Uterus (tissue), 4 donors: ENCODE data around the gene NR1H4. TPM values are rescaled to one million over a fixed set of nuclear protein-coding genes. Genes with fewer than 3 reads are reported as not detected.

Experiments used
- DNase-seq, 2 donors: peaks; one replicate each; pipeline ENCODE4 v3.0.0-alpha.2; 2019 to 2020
- H3K27ac ChIP-seq, 2 donors: fragments of 200-600 bp; sonication (generic); 1 replicate in 1 of 2; 2 replicates in 1 of 2; pipeline ENCODE4 v1.5.1; 2016 to 2018
- H3K27me3 ChIP-seq, 2 donors: fragments of 200-600 bp; sonication (generic); one replicate each; pipeline ENCODE4 v1.5.1; 2018 to 2019; ENCODE audit warnings: control low read depth in 1 of 2
- H3K36me3 ChIP-seq, 2 donors: fragments of 200-600 bp; sonication (generic); one replicate each; pipeline ENCODE4 v1.5.1; 2019; ENCODE audit warnings: control low read depth in 1 of 2
- H3K4me1 ChIP-seq, 2 donors: fragments of 200-600 bp; sonication (generic); one replicate each; pipeline ENCODE4 v1.5.1; 2018 to 2019; ENCODE audit warnings: control low read depth in 1 of 2
- H3K4me3 ChIP-seq, 2 donors: fragments of 200-600 bp; sonication (generic); 1 replicate in 1 of 2; 2 replicates in 1 of 2; pipeline ENCODE4 v1.5.1; 2018 to 2019; ENCODE audit warnings: mild to moderate bottlenecking in 1 of 2
- H3K9me3 ChIP-seq, 2 donors: fragments of 200-600 bp; sonication (generic); one replicate each; pipeline ENCODE4 v1.5.1; 2019; ENCODE audit warnings: control low read depth in 1 of 2
- CTCF ChIP-seq, 4 experiments: fragments of 200-600 bp in 2 of 4; fragments of 450-650 bp in 2 of 4; sonication (generic) in 2 of 4; IDR thresholded peaks; one replicate each; pipeline ENCODE4 v1.5.1; 2016 to 2019; ENCODE audit warnings: antibody characterized with exemption in 4 of 4, mild to moderate bottlenecking in 2 of 4, moderate library complexity in 1 of 4
- POLR2A ChIP-seq, 2 donors: fragments of 450-650 bp; IDR thresholded peaks; one replicate each; pipeline ENCODE4 v1.6.1; 2016; ENCODE audit warnings: antibody characterized with exemption in 2 of 2, mild to moderate bottlenecking in 1 of 2, moderate library complexity in 1 of 2
- intact Hi-C: fragments of 100-400 bp; cut with DNase I; formaldehyde crosslinking; loops from one replicate; pipeline ENCODE4 v1.15.1; 2023; ENCODE audit warnings: low total_unique reads
- total RNA-seq, 4 donors: library from RNA; depleted of rRNA in 3 of 4; stranded (reverse); fragments of >200 nt in 3 of 4; gene quantifications; one replicate each; pipeline versions ENCODE4 v1.1.0 to v1.2.4, GENCODE V29; 2014 to 2023
- donor health status: DM: yes; HTN: yes; CAD: no.

The NR1H4 gene
- total RNA-seq, 4 donors from 2014 or later: 0.35 TPM; not detected in 3

GRCh38 chr12:100520048-100520769, 46.5 kb downstream of the NR1H4 start:
- Histone ChIP-seq H3K9me3 (no peaks in the 10 kb centered on the region), H3K27me3 (no peaks in the 10 kb centered on the region), H3K36me3 (no peaks in the 10 kb centered on the region), H3K4me1 (no peaks in the 10 kb centered on the region), H3K4me3 (no peak overlapping the region), H3K27ac (no peak overlapping the region)
- TF ChIP-seq CTCF (IDR thresholded peaks at IDR 0.05) (no peak), POLR2A (IDR thresholded peaks at IDR 0.05) (no peak)
- no peak for DNase-seq
- intact Hi-C loops: no loop called here

- Histone ChIP-seq H3K27ac (no peak overlapping the region), H3K36me3 (no peaks in the 10 kb centered on the region), H3K4me3 (no peak overlapping the region), H3K4me1 (no peaks in the 10 kb centered on the region), H3K9me3 (no peaks in the 10 kb centered on the region), H3K27me3 (no peaks in the 10 kb centered on the region)
- intact Hi-C loops: no loop called here
- TF ChIP-seq POLR2A (IDR thresholded peaks at IDR 0.05) (no peak), CTCF (IDR thresholded peaks at IDR 0.05) (no peak)
- DNase-seq: no peak
Observed at GRCh38 chr12:100521958-100522357, 48.3 kb downstream of the NR1H4 start.

GRCh38 chr12:100528034-100528433, 54.4 kb downstream of the NR1H4 start:
- intact Hi-C loops: no loop called here
- no peak for DNase-seq
- Histone ChIP-seq H3K36me3 (no peaks in the 10 kb centered on the region), H3K27ac (no peak overlapping the region), H3K4me3 (no peak overlapping the region), H3K9me3 (no peaks in the 10 kb centered on the region), H3K27me3 (no peaks in the 10 kb centered on the region), H3K4me1 (no peaks in the 10 kb centered on the region)
- no peak for TF ChIP-seq CTCF (IDR thresholded peaks at IDR 0.05)
- no peak for TF ChIP-seq POLR2A (IDR thresholded peaks at IDR 0.05)

GRCh38 chr12:100528471-100529127, 54.9 kb downstream of the NR1H4 start:
- no peaks in the 10 kb centered on the region for H3K4me1 ChIP-seq
- no peak overlapping the region for H3K27ac ChIP-seq
- no peak for DNase-seq
- H3K36me3 ChIP-seq: no peaks in the 10 kb centered on the region
- TF ChIP-seq CTCF (IDR thresholded peaks at IDR 0.05) (no peak), POLR2A (IDR thresholded peaks at IDR 0.05) (no peak)
- no peak overlapping the region for H3K4me3 ChIP-seq
- H3K9me3 ChIP-seq: no peaks in the 10 kb centered on the region
- intact Hi-C loops: no loop called here
- no peaks in the 10 kb centered on the region for H3K27me3 ChIP-seq

GRCh38 chr12:100529756-100530350, 56.2 kb downstream of the NR1H4 start:
- no peaks in the 10 kb centered on the region for H3K36me3 ChIP-seq
- H3K9me3 ChIP-seq: no peaks in the 10 kb centered on the region
- no peak overlapping the region for H3K4me3 ChIP-seq
- no peaks in the 10 kb centered on the region for H3K4me1 ChIP-seq
- H3K27me3 ChIP-seq: no peaks in the 10 kb centered on the region
- intact Hi-C loops: no loop called here
- no peak for TF ChIP-seq CTCF (IDR thresholded peaks at IDR 0.05)
- no peak for TF ChIP-seq POLR2A (IDR thresholded peaks at IDR 0.05)
- no peak for DNase-seq
- H3K27ac ChIP-seq: no peak overlapping the region
